ENCODE results near the gene RRH.

DNA sequence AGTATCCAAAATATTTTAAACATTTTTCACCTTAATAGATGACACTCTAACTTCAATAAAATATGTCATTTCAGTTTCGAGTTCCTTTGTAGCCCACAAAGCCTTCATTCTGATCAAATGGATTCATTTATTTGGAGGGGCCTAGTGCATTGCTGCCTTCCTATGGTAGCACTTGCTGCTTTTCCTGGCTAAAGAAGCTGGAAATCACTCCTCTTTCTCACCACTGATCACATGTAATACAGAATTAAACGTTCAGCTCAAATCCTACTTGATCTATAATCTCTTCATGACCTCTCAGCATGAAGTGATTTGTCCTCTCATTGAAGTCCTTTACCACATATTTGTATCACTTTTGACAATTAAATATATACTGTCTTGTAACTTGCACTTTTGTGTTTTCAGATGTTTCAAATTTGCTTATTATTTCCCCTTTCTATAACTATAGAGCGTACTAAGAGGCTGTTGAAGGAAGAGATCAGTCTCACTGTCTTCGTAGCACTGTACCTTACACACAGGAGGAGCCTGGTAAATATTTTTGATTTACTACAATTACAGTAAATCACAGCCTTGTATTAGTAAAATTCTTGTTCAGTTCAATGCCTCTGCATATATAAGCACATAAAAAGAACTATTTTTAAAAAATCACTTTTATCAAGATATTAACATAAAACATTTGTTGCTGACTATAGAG lies 26.5 kb upstream of the RRH start:
- TF ChIP-seq HOXA7 (CRISPR knock-in tag; IDR thresholded peaks at IDR 0.05): no peak
- TF ChIP-seq FOXP1 (IDR thresholded peaks at IDR 0.05): no peak
- TF ChIP-seq FOXP1 (CRISPR knock-in tag; IDR thresholded peaks at IDR 0.05): no peak
- no peak for TF ChIP-seq SMARCE1 (IDR thresholded peaks at IDR 0.05; ENCODE audit: borderline replicate concordance)
